ENCODE measurements around the gene MBL2. TPM values are rescaled to one million over a fixed set of nuclear protein-coding genes. Genes with fewer than 3 reads are reported as not detected.

Gene MBL2
- total and polyA plus RNA-seq, 2 of the 8 experiments (the other 6 are each of a cell fraction or from before 2014, with no cell fraction given) = not detected

GRCh38 chr10:52758406-52758805 lies 14.2 kb downstream of the MBL2 start:
- POLR2A ChIA-PET (ENCODE audit: partially characterized antibody) = no interaction called here
- TF ChIP-seq CEBPB (IDR thresholded peaks at IDR 0.05; ENCODE audit: low read depth, low read length) = no peak
- no peak for TF ChIP-seq EGR1 (IDR thresholded peaks at IDR 0.05; ENCODE audit: borderline replicate concordance, low read depth, low read length)
- TF ChIP-seq RFX5 (IDR thresholded peaks at IDR 0.05; ENCODE audit: borderline replicate concordance, low read depth, low read length) = no peak
- TF ChIP-seq POLR2A (IDR thresholded peaks at IDR 0.05; ENCODE audit: control extremely low read depth in 1 of 2, low read depth in 2 of 2, low read length in 2 of 2) = no peak
- TF ChIP-seq CTCF (IDR thresholded peaks at IDR 0.05; ENCODE audit: control extremely low read depth in 1 of 3, insufficient read depth in 1 of 3, low read depth in 1 of 3, low read length in 3 of 3) = no peak
- TF ChIP-seq CBX5 (IDR thresholded peaks at IDR 0.05; ENCODE audit: low read depth, low read length) = no peak
- TF ChIP-seq KDM5A (IDR thresholded peaks at IDR 0.05; ENCODE audit: low read length) = no peak
- TF ChIP-seq CBX8 (IDR thresholded peaks at IDR 0.05; ENCODE audit: borderline replicate concordance, low read depth, low read length) = no peak
- no peak for TF ChIP-seq CHD2 (IDR thresholded peaks at IDR 0.05; ENCODE audit: low read length)
- no peak for TF ChIP-seq HDAC2 (IDR thresholded peaks at IDR 0.05; ENCODE audit: borderline replicate concordance in 1 of 2, low read depth in 2 of 2, low read length in 2 of 2)
- no peak for TF ChIP-seq PHF8 (conservative IDR thresholded peaks at IDR 0.05; ENCODE audit: low read depth, low read length)
- TF ChIP-seq HDAC6 (IDR thresholded peaks at IDR 0.05; ENCODE audit: low read depth, low read length) = no peak
- no peak for TF ChIP-seq SIX5 (IDR thresholded peaks at IDR 0.05; ENCODE audit: low read depth, low read length)

More at GRCh38 chr10:52758406-52758805, 14.2 kb downstream of the MBL2 start:
- no peak overlapping the region for H3K14ac ChIP-seq (ENCODE audit: insufficient read length)
- H3K79me1 ChIP-seq (ENCODE audit: low read depth, low read length) = no peaks in the 10 kb centered on the region
- H3K4me1 ChIP-seq (replicated peaks in 1 of 4; ENCODE audit: control insufficient read depth in 3 of 4, insufficient read depth in 4 of 4, low read length in 3 of 4) = no peaks in the 10 kb centered on the region
- no peak overlapping the region for H3K18ac ChIP-seq (ENCODE audit: extremely low read depth, low read length)
- no peaks in the 10 kb centered on the region for H3K27me3 ChIP-seq (replicated peaks in 1 of 4; ENCODE audit: control insufficient read depth in 3 of 4, extremely low read depth in 1 of 4, insufficient read depth in 3 of 4, low read length in 3 of 4)
- no peak overlapping the region for H4K5ac ChIP-seq (ENCODE audit: insufficient read length, low read depth, low read length)
- H4K20me1 ChIP-seq (replicated peaks in 1 of 2; ENCODE audit: control insufficient read depth in 1 of 2, insufficient read depth in 2 of 2, low read length in 2 of 2) = no peaks in the 10 kb centered on the region
- no peak overlapping the region for H2BK5ac ChIP-seq (ENCODE audit: low read depth, low read length)
- CTCF ChIA-PET (ENCODE audit: partially characterized antibody) = interaction anchor here (1.0 to 5.4 kb wide), 6 partner anchors 14 to 114 kb away, joined by 3 to 53 read pairs (median 4); no protein-coding TSS in a partner anchor
- no peak overlapping the region for H3K23ac ChIP-seq (ENCODE audit: insufficient read length)
- no peak overlapping the region for H2BK120ac ChIP-seq (replicated peaks; ENCODE audit: low read depth, low read length)
- no peak overlapping the region for H3K4me3 ChIP-seq (ENCODE audit: extremely low read depth in 1 of 4, insufficient read depth in 2 of 4, low read depth in 3 of 4, low read length in 4 of 4)
- no peak overlapping the region for H3K4me2 ChIP-seq (ENCODE audit: insufficient read depth in 1 of 2, low read depth in 2 of 2, low read length in 2 of 2)
- no peak overlapping the region for H2AK5ac ChIP-seq (ENCODE audit: low read depth, low read length)
- no peak overlapping the region for H4K8ac ChIP-seq (ENCODE audit: extremely low read depth, insufficient read depth, low read length)
- no peaks in the 10 kb centered on the region for H3K79me2 ChIP-seq (ENCODE audit: control insufficient read depth in 1 of 2, insufficient read depth in 2 of 2, low read length in 2 of 2)
- no peak overlapping the region for H2BK12ac ChIP-seq (ENCODE audit: low read depth, low read length)
- WGBS, 2 experiments (ENCODE audit: extremely low coverage in 1 of 2, insufficient coverage in 1 of 2, insufficient read length in 1 of 2, insufficient replicate concordance in 2 of 2, low coverage in 1 of 2, low lambda C conversion rate in 2 of 2, missing lambda C conversion rate in 1 of 2) = 97% methylated on average over 2 of the region's 2 CpGs; no CpG with 5 or more reads in 1 of the 2 experiments
- no peak overlapping the region for H2BK20ac ChIP-seq (ENCODE audit: low read length)
- FAIRE-seq (no peak), DNase-seq (ENCODE audit: low read depth in 1 of 2, low spot score in 2 of 2) (peak in 1 of 2 experiments; percentile 8)
- H2BK15ac ChIP-seq (ENCODE audit: low read length) = no peak overlapping the region
- H3K9me3 ChIP-seq (ENCODE audit: insufficient read depth in 2 of 2, low read depth in 1 of 2, low read length in 1 of 2) = no peaks in the 10 kb centered on the region
- H3K36me3 ChIP-seq (ENCODE audit: control insufficient read depth in 2 of 4, insufficient read depth in 4 of 4, low read length in 3 of 4) = no peaks in the 10 kb centered on the region
- no peaks in the 10 kb centered on the region; the same call in 1 of the 2 replicates for H3K23me2 ChIP-seq (ENCODE audit: low read depth, low read length)
- H3K56ac ChIP-seq (replicated peaks; ENCODE audit: insufficient read length, low read depth, low read length) = no peak overlapping the region
- no peak overlapping the region for H2AFZ ChIP-seq (ENCODE audit: low read length)
- no peak overlapping the region for H3K9ac ChIP-seq (replicated peaks in 1 of 4; ENCODE audit: extremely low read depth in 1 of 4, low read depth in 3 of 4, low read length in 3 of 4)
- no peak overlapping the region for H4K91ac ChIP-seq (replicated peaks; ENCODE audit: insufficient read length, low read length)
- no peak overlapping the region for H3K27ac ChIP-seq (ENCODE audit: low read depth, low read length)
- no peak overlapping the region for H3K4ac ChIP-seq (replicated peaks; ENCODE audit: insufficient read length, low read depth, low read length)
